ENCODE results near the gene TAS2R43. TPM values are rescaled to one million over a fixed set of nuclear protein-coding genes. Genes with fewer than 3 reads are reported as not detected.
"Not testable (repeated sequence)": the region's sequence is repeated elsewhere in the genome, so short reads cannot be mapped to it uniquely, and the experiment has no call there.

Gene TAS2R43
- total RNA-seq, 1 experiment from 2014 or later: 0.48 TPM

GRCh38 chr12:11111213-11111612, 19.1 kb upstream of the TAS2R43 start:
- not testable (repeated sequence) for H3K23ac ChIP-seq (ENCODE audit: insufficient read length, low read depth, low read length); H4K8ac ChIP-seq (replicated peaks; ENCODE audit: insufficient read length, low read depth, low read length); H3K79me1 ChIP-seq (ENCODE audit: insufficient read depth, low read depth, low read length, poor library complexity, severe bottlenecking); H2AFZ ChIP-seq (ENCODE audit: low read length); H3K4me1 ChIP-seq (ENCODE audit: insufficient read depth, low read length); H2BK20ac ChIP-seq (ENCODE audit: low read depth, low read length, poor library complexity, severe bottlenecking); H2BK5ac ChIP-seq (ENCODE audit: insufficient read length, low read length); H2BK120ac ChIP-seq (ENCODE audit: low read depth, low read length, poor library complexity, severe bottlenecking); H4K20me1 ChIP-seq (ENCODE audit: control insufficient read depth, insufficient read depth, insufficient read length); H4K91ac ChIP-seq (ENCODE audit: insufficient read length, low read depth, low read length); H3K14ac ChIP-seq (ENCODE audit: insufficient read depth, low read length); H3K9ac ChIP-seq (ENCODE audit: extremely low read depth, insufficient read length, low read length); H3K4me3 Mint-ChIP-seq; H3K27ac ChIP-seq (ENCODE audit: insufficient read length, low read depth, low read length); H3K56ac ChIP-seq (ENCODE audit: insufficient read length, low read depth, low read length); H3K4me2 ChIP-seq (ENCODE audit: insufficient read depth, insufficient read length, low read length); H3K27ac Mint-ChIP-seq; H3K27me3 ChIP-seq (ENCODE audit: insufficient read depth, low read length); H3K18ac ChIP-seq (ENCODE audit: insufficient read length, low read depth, low read length); H3K23me2 ChIP-seq (ENCODE audit: insufficient read length, low read depth, low read length, poor library complexity, severe bottlenecking); H3K79me2 ChIP-seq (ENCODE audit: insufficient read depth, low read length); H2AK5ac ChIP-seq (ENCODE audit: insufficient read length, low read length); H4K5ac ChIP-seq (ENCODE audit: insufficient read length, low read depth, low read length); H3K4ac ChIP-seq (ENCODE audit: low read depth, low read length); H3K27me3 Mint-ChIP-seq (ENCODE audit: low read depth); DNase-seq; H2BK12ac ChIP-seq (ENCODE audit: insufficient read length, low read depth, low read length); H3T11ph ChIP-seq (ENCODE audit: low read length); H3K9me3 ChIP-seq (ENCODE audit: control insufficient read depth, low read depth, low read length); H3K4me1 Mint-ChIP-seq; H2BK15ac ChIP-seq (ENCODE audit: low read depth, low read length)
- Mint-ChIP-seq H3K36me3 (ENCODE audit: insufficient read depth in 1 of 3, low read depth in 3 of 3) (peaks cover 73 to 81% (median 77%) of the 10 kb centered on the region in 3 experiments), H3K9me3 (peaks cover 30 to 46% of the 10 kb centered on the region in 2 experiments)
- no CpG with 5 or more reads among the region's 1 CpG for WGBS (ENCODE audit: extremely low coverage, insufficient read length, low lambda C conversion rate)
